Peyer's patch (tissue), 4 donors: ENCODE results near the gene DEFB114.

Source experiments
- CTCF ChIP-seq, 6 experiments: fragments of 450-650 bp in 4 of 6; fragments of 200-600 bp in 2 of 6; sonication (generic) in 1 of 6; IDR thresholded peaks; one replicate each; pipeline ENCODE4 v1.5.1; 2017 to 2019; ENCODE audit warnings: antibody characterized with exemption in 6 of 6, mild to moderate bottlenecking in 3 of 6, moderate library complexity in 1 of 6
- POLR2A ChIP-seq, 2 donors: fragments of 450-650 bp; IDR thresholded peaks; one replicate each; pipeline ENCODE4 v1.5.1; 2017; ENCODE audit warnings: antibody characterized with exemption in 2 of 2, mild to moderate bottlenecking in 2 of 2, moderate library complexity in 2 of 2

DNA sequence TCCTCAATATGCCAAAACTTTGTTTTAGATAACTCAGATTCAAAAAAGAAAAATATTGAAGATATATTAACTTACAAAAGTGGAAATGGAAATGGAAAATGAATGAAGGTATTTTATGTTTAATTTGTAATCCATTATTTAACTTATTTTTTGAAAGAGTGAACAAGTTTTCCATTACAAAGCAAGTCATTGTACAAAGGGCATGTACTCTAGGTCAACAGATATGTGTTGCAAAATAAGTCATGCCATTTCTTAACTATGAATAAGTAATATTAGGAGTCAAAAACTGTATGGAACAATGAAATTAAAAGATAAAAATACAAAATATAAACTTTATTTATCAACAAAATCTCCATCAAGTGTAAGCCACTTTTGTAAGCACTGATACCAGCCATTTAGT is 31.3 kb upstream of the DEFB114 start:
- TF ChIP-seq CTCF (IDR thresholded peaks at IDR 0.05) (no peak), POLR2A (IDR thresholded peaks at IDR 0.05) (no peak)
